Stimulated activated CD8-positive, alpha-beta memory T cell treated with anti-CD3 and anti-CD28 coated beads, Interleukin-12 subunit alpha, Interleukin-12 subunit beta, amount 100 ng/mL, for 4 hours (primary cell): Measurements from ENCODE around the gene MPEG1.

ENCODE experiments used
- DNase-seq: peaks from one replicate; pipeline ENCODE4 v3.0.0-alpha.2; 2020; ENCODE audit warnings: low read depth

MPEG1 gene

DNA sequence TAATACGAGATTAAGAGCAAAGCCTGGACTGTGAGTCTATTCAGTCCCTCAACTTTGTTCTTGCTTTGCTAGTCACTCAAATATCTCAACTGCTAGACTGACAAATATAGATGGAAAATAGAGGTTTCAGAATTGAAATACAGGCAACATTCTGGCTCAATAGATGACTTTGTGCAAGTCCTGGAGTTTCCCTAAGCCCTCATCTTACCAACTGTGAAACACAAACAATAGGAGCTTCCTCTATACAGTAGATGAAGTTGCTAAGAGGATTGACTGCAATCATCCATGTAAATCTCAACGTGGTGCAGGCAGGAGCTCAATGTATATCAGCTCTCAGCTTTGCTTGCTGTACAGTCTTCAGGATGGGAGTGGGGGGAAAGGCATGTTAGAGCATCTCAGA lies 6.2 kb upstream of the MPEG1 start:
- DNase-seq = no peak

DNA sequence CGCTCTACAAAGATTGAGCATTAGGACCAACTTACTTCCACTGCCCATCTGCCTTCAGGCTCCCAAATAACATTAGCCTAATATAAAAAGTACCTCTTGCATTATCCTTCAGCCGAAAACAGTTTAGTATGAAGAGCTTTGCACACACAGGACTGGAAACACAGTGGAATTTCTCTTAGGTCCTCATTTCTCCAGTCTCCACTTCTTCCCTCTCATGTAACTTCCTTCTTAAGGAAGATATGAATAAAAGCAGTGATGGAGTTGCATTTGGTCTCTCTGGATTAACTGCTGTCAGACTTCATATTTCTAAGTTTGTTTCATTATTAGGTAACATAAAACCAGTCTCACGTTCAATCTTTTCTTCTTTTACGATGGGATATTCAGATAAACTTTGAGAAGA lies 5.6 kb upstream of the MPEG1 start:
- no peak for DNase-seq

DNA sequence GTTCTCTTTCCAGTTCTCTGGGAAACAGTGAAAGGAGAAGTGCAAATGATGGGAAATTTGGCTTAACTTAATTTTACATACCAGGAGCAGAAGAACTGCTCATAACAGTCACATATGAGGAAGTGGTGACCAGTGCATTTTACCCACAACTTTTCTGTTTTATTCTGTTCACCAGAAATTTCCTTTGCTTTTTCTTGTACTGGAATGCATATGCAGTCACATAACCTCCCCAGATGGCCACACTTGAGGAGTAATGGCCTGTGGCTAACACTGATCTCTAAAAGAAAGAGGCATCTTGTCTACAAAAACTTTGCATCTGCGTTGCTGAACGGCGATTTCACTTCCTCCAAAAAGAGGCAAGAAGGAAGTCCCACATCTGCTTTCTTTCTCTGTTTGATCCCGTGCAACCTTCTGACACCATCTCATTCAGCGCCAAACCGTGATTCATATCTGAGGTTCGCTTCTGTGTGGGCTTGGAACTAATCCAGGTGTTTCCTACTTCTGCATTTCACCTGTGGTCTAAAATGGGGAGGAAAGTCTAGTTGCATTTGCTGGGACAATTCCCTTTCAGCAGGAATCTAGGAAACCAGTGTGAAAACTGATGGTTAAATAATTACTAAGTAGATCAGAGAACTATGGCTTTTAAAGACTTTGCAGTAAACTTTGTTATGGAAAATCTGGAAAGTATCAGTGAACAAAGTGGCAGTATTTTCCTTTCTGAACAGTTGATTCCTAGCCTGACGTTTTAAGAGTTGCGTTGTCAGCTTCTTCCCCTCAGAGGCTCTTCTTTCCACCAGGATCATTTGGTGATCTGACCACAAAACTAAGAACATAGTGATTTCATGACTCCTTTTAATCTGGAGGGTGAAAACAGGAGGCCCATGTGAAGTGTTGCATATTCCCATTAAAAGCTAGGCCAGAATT lies 4.2 kb upstream of the MPEG1 start:
- DNase-seq = no peak

DNA sequence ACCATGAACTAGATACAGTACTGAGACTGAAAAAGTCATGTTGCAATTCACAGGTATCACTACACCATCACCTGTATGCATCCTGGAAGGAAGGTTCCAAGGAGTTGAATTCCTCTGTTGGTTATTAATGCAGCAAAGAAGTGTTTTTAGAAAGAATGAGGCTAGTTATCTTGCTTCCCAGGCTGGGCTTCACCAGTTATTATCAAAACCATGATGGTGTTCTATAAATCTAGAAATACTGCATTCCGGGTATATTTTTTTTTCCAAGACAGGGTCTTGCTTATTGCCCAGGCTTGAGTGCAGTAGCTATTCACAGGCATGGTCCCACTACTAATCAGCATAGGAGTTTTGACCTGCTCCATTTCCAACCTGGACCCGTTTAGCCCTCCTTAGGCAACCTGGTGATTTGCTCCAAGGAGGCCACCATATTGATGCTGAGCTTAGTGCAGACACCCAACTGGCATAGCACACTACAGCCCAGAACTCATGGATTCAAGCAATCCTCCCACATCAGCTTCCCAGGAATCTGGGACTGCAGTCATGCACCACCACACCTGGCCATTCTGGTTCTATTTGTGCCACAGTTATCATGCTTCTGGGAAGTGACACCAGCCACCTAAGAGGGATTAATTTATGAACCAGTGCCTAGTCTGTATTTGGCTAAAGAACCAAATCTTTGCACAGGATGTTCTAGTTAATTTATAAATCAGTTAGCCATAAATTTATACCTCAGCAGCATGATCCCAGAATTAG lies 1.6 kb upstream of the MPEG1 start:
- no peak for DNase-seq

DNA sequence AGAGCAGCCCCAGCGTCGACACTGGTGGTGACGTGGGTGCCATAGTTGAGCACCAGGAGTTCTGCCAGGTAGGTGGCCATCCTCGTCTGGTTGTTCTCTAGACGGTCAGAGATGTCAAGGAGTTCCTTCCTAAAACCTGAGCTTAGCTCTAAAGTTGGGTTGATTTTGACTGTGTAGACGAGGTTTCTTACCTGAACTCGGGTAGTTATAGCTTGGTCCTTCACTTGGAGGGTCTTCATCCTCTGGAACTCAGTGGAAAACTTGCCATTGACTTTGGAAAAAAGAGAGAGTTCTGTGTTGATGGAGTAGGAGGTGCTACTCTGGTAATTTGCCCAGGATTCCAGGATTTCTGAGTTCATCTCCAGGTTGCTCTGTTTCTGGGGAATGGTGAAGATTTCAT lies 505 bp downstream of the MPEG1 start:
- DNase-seq = no peak

DNA sequence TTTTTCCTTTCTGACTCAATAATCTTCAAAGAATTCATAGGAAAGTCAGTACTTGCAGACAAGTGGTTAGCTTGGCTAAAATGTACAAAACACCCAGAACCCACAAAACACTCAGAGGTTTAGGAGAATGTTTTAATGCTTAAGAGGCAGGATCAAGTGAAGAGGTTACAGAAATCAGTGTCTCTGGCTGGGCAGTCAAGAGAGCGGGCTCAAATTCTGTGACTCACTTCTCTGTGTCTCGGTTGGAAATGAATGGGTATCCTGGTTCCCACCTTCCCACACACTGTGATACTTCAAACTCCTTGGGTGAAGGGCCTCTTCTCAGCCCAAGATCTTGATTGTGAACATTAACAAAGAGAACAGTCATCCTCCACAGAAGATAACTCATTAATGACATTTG lies 3.8 kb downstream of the MPEG1 start:
- DNase-seq = no peak

DNA sequence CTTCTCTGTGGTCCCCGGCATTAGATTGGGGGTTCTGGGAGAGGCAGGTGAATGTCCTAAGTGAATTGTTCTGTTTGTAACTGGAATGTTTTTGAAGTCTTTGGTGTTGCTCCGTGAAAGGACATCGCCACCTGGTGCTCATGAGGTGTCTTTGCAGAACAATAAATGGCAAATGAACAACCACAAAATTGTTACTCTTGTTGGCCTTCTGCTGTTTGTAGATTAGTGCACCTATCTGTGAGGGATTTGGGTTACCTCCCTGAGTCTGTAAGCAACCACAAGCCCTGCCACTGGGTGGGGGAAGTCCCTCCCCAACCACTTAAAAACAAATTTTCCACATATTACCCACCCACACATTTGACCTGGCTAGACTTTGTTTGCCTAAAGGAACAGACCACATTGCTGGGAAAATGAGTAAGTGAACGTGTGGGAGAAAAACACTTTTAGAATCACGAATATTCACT lies 4.7 kb downstream of the MPEG1 start:
- DNase-seq = no peak

DNA sequence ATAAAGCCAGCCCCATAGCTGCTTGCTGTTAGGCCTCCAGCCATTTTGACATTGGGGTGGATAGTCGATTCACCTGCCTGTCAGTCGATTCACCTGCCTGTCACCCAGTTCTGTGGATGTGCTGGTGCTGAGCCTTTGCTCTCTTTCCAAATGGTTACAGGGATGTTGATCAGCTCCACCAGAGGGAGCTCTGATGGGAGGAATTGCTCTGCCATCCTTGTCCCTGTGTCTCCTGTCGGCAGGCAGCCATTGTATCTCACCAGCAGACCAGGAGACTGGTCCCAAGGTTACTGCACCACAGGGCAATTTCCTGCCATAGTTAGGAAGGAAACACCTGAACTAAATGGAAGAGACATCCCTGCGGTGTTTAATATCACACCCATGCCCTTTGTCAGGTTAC lies 6.1 kb downstream of the MPEG1 start:
- no peak for DNase-seq

DNA sequence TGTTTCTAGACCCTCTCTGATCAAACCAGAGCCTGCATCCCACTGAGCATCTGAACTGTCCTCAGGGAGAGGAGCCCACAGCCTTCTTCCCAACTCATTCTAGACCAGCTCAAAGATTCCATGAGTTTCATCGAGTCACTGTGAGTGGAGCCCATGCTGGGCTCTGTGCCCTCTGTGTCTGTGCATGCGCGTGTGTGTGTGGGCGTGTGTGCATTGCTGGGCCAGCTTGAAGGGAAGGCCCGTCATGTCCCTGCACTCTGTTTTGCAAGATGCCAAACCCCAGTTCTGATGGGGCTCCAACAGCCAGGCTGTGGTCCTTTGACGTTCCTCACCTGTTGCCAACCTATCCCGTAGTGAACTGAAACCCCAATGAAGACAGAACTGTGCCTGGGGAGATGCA lies 7.1 kb downstream of the MPEG1 start:
- DNase-seq = no peak

DNA sequence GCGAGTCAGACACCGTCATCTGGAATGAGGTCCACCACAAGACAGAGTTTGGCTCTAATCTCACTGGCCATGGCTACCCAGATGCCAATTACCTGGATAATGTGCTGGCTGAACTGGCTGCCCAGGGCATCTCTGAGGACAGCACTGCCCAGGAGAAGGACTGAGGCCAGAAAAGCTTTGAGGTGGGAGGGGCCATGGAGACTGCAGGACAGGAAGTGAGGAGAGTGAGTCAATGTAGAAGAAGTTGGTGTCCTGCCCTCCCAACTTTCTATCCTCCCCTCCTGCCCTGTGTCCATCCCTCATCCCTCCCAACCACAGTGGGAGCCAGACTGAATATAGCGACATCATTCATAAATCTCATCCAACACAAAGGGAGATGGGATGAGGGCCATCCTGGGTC lies 8.0 kb downstream of the MPEG1 start:
- DNase-seq = no peak

DNA sequence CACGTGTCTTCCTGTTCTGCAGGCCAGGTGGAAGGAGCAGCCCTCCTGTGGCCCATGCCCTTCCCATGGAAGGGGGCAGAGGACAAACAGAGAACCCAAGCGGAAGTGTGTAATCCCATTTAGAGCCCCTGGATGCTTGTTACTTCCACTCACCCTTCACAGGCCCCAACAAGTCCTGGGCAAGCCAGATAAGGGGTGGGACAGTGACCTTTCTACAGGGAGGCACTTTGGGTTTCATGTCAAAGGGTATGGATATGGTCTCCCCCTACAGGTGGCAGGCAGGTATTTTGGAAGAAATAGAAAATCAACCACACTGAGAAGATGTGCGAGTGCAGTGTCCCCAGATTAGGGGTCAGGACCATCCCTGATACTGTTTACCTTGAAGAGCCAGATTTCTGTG lies 11.4 kb downstream of the MPEG1 start:
- no peak for DNase-seq

DNA sequence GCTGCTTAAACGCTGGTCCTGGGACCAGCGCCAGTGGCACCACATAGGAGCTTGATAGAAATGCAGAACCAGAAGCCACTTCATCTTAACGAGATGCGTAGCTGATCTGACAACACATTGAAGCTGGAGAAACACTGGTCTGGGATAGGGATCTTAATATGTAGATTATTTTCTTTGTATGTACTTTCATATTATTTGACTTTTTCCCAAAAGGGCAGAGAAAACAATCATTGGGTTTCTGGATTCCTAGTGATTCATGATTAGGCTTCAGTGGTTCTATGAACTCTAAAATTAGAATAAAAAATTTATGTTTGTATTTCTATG lies 12.3 kb downstream of the MPEG1 start:
- DNase-seq = no peak

DNA sequence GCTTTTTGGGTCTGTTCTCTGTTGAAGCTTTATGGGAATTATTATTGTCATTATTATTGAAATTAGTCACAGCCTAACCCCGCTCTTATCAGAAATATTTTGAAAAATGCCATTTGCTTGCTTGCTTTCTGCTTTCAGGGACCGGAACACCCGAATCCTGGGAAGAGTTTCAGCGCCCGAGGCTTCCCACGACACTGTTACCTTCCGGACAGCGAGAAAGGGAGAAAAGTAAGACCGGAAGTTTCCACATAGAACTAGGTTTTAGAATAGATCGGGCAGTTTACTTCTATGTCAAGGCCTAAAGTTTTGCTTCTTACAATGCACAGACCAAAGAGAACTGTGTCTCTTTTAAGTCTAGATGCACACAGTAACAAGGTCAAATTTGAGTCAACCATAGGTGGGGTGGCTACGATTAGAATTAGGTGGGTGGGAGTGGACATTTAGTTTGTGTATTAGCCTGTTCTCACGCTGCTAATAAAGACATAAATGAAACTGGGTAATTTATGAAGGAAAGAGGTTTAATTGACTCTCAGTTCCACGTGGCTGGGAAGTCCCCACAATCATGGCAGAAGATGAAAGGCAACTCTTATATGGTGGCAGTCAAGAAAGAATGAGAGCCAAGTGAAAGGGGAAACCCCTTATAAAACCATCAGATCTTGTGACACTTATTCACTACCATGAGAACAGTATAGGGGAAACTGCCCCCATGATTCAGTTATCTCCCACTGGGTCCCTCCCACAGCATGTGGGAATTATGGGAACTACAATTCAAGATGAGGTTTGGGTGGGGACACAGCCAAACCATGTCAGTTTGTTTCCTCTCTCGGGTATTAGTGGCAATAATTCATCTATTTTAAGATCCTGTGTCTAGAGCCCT lies 12.9 kb downstream of the MPEG1 start:
- DNase-seq = no peak

DNA sequence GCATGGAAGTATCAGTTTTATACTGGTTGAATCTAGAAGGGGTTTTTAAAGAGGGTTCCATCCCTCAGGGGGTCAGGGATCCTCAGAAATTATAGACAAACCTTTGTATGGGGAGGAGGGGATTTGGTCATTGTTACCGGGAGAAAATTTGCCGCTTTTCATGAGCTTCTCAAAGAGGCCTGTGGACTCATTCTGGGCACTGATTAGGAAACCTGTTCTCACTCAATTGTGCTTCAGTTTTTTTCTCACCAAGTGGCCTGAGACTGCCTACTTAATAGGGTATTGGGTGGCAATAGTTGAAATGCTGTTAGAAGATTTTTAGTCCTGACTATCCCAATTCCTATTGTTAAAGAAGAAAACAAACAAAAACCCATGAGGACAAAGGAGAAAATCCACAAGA lies 14.0 kb downstream of the MPEG1 start:
- no peak for DNase-seq

DNA sequence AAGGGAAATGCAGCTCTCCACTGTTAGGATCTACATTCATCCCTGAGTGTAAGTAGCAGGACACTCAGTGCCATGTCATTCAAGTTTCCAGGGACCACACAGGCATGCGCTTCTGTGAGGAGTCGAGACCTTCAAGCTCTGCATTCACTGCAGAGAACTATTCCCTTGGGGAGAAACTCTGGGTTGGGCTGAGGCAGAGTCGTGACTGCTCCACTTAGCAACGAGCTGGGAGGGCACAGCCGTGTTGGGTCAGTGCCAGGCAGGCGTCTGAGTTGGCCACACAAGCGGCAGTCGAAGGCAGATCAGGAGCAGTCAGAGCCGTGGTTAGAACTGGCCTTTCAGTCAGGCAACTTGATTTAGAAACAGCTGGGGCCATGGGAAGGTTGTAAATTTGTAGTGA lies 14.7 kb downstream of the MPEG1 start:
- no peak for DNase-seq

DNA sequence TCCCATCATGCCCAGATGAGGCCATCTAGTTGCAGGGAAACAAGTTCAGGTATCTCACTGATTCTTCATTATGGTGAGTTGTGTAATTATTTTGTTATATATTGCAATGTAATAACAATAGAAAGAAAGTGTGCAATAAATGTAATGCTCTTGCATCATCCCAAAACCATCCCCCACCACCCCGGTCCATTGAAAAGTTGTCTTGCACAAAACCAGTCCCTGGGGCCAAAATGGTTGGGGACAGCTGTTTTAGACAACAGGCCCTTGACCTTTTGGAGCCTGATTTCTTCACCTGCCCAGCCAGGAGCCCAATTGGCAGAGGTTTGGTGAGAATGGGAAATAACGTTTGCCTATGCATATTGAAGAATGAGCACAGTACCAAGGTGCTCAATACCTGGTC lies 15.9 kb downstream of the MPEG1 start:
- DNase-seq = no peak

DNA sequence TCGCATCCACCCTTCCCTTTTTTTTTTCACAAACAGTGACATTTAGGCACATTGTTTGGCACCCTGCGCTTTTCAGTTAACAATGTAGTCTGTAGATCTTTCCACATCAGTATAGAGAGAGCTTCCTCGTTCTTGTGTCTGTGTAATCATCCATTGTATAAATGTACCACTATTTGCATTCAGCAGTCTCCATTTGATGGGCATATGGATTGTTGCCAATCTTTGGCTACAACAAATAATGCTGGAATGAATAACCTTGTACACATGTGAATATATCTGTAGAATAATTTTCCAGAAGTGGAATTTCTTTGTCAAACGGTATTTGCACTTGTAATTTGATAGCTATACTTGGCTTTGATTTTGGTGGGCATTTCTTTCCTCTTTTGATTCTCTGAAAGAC lies 17.1 kb downstream of the MPEG1 start:
- DNase-seq = no peak

DNA sequence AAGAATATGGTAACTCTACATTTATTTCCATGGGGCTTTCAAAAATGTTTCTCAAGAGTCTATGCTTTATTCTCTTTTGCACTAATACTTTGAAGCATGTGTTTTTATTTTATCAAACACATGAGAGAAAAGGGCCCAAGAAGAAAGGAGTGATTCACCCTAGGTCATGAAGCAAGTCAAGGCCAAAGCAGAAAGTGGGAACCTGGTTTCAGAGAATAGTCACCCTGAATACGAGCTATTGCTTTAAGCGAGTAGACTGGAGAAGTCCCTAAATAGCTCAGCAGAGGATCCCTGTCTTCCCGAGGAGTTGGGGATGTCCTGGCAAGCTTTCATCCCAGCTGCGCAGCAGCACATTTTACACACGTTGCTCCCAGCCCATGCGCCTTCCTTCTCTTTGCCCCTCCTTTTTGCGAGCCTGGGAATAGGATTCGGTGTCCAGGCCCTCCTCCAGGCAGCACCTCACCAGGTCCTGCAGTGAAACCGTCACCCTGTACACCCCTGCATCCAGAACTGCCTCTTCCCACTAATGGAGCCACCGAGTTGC lies 19.1 kb downstream of the MPEG1 start:
- DNase-seq = no peak

DNA sequence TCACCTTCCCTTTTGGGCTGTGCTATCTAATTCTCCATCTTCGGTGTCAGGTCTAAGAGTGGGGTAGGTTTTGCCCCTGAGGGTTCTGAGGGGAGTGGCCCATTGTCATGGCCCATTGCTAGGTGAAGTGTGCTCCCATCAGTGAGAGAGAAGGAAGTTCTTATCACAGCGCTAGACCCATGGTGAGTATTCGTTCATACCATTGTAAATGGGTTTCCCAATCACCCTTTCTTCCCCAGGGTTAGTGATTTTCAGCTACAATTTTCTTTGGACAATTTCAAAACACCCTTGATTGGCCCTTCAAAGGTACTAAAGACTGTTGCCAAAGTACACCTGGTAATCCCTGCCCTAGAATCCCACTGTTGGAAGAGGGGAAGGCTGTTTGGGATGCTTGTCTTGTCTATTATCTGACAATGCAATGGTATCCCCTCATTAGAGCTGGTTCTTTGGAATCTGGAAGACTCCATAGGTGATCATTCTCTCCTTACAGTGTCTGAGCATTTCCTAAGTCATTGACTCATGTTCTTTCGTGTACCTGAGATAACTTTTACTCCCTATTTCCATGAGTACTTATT lies 20.2 kb downstream of the MPEG1 start:
- no peak for DNase-seq

DNA sequence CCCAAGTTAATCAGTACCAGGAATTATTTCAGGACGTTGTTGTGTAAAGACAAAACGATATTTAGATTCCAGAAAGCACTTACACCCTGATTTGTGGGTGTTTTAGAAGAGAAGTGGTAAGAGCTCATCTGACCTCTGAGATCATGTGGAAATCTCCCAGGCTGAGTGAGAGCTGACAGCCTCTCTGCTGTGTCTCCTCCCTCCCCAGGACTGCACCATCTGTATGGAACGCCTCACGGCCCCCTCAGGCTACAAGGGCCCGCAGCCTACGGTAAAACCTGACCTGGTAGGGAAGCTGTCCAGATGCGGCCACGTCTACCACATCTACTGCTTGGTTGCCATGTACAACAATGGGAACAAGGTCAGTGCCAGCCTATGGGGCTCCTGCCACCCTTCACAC lies 20.8 kb downstream of the MPEG1 start:
- DNase-seq = no peak

DNA sequence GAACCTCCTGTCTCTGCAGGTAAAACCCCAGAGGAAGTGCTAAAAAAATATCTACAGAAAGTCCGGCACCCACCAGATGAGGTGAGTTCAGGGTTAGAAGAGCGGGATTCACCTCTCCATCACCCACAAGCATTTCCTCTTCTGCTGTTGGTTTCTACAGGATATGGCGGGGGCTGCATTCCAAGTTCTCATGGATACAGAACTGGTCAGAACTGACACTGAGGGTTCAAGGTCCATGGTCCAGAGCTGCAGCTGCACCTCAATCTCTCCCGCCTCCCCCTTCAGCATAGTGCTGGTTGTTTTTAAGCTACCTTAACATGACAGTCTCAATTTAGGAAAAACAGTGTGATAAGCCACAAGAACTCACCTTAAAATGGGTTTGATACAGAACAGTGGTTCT lies 21.6 kb downstream of the MPEG1 start:
- no peak for DNase-seq

DNA sequence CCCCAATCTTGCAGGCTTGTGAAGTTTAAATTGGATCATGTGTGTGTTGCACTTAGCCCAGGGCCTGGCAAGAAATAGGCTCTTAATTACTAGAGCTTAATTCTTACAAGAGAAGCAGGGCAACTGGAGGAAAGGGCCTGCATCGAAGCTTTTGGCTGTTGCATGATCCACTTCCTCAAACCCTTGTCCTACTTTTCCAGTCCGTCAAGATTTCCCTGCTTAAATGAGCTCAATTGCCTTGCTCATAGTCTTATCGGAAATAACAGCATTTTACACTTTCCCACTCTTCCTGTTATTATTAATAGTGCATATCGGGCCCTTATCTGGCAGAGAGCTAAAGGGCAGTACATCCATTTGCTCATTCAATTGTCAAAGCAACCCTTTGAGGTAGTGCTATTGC lies 22.7 kb downstream of the MPEG1 start:
- DNase-seq = no peak
